ENCODE data around the gene NKD2.

GRCh38 chr5:1078206-1078605, 69.6 kb downstream of the NKD2 start:
- no peak for TF ChIP-seq CTCF (IDR thresholded peaks at IDR 0.05; ENCODE audit: low read depth, low read length, poor library complexity, severe bottlenecking)
- TF ChIP-seq EZH2phosphoT487 (IDR thresholded peaks at IDR 0.05; ENCODE audit: borderline replicate concordance, low read length): no peak

Data from DOHH2 (cell line).